Measurements from ENCODE around the gene OR2V1. TPM values are rescaled to one million over a fixed set of nuclear protein-coding genes. Genes with fewer than 3 reads are reported as not detected.
A peak's percentile ranks its signal among the peaks of the same experiment; 100 is the strongest.
"Not testable (repeated sequence)": the region's sequence is repeated elsewhere in the genome, so short reads cannot be mapped to it uniquely, and the experiment has no call there.

OR2V1 gene
- total RNA-seq, 1 donor from 2014 or later = not detected

DNA sequence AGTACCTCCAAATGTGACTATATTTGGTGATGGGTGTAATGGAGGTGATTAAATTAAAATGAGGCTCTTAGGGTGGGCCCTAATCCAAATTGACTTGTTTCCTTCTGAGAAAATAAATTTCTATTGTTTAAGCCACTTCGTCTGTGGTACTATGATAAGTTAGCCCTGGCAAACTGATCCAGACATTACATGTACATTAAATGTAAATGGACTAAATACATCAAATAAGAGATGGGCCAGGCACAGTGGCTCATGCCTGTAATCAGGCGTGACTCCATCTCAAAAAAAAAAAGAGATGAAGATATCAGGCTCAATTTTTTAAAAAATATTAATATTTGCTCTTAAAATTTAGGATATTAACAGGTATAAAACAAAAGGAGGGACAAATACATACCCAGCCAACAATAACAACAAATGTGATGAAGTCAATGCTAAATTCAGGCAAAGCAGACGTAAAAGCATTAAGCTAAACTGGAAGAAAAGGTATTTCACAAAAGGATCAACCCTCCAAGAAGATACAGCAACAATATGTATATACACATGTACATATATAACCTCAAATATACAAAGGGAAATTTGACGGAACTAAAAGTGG, 5.5 kb upstream of the OR2V1 start:
- intact Hi-C loops (cut with DNase I) = no loop called here
- DNase-seq (ENCODE audit: missing footprints) (no peak), ATAC-seq (no peak)

DNA sequence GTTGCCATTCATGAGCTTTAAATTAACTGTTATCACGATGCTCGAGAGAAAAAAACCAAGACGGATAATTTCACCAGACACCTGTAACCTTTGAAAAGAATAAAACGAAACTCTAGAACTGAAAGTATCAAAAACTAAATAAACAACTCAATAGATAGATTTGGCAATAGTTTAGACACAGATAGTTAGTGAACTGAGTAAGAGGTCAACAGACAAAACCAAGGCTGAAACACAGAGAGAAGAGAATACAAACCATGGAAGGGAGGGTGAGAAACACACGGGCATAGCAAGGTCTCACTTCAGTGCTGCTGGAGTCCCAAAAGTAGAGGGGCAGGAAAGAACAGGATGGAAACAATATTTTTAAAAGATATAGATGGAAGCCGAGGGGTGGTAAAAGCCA, 3.3 kb upstream of the OR2V1 start:
- DNase-seq (ENCODE audit: missing footprints) (no peak), ATAC-seq (no peak)
- intact Hi-C loops (cut with DNase I) = no loop called here

DNA sequence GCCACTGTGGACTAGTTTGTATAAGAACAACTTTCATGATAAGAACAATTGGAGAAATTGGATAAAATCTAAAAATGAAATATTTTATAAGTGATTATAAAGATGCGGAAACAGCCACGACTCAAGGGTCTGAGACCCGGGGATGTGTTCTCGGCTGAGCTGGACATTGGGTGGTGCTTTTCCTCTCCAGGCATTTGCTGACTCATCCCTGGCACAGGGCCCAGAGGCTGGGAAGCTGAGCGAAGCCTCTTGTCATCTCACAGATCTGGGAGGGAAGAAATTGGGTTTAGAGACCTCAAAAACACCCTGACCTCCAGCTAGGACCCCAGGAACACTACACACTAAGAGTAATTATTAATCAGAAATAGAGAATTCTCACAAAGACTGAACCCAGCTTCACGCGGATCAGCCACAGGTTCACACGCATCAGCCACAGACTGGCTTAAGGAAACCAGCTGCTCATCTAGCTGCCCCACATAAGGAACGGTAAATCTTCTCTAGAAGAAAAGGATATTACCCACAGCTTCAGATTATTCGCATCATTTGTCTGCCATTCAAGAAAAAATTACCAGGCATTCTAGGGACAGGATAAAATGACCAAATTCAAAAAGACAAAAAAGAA, 2.8 kb upstream of the OR2V1 start:
- DNase-seq (ENCODE audit: missing footprints) (peak; percentile 82), ATAC-seq (no peak)
- intact Hi-C loops (cut with DNase I) = no loop called here

DNA sequence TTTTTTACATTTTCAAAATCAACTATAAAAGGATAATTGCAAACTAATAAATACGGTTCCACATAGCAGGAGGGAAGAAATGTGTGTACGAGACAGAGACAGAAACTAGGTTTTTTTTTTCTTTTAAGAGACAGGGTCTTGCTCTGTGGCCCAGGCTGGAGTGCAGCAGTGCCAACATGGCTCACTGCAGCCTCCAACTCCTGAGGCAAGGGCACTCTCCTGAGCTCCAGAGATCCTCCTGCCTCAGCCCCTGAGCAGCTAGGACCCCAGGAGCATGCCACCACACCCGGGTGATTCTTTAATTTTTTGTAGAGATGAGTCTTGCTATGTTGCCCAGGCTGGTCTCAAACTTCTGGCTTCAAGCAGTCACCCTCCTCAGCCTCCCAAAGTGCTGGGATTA, 2.1 kb upstream of the OR2V1 start:
- DNase-seq (ENCODE audit: missing footprints) (no peak), ATAC-seq (no peak)
- intact Hi-C loops (cut with DNase I) = no loop called here

DNA sequence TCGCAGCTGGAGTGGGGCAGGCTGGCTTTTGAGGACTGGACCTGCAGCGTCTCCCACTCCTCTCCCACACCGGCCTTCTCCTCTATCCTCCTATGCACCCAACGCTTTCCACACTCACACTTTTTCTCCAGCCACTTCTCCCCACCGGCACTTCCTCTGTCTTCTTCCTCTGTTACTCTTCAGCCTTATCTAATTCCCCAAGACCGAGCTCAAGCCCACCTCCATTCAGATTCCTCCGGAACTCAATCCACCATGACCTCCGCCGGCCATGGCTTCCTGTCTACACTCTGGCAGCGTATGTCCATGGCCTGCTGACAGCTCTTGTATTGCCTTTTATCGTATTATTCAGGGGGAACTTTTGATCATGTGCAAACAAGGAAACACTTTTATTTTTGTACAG, 545 bp upstream of the OR2V1 start:
- intact Hi-C loops (cut with DNase I) = no loop called here
- peak; percentile 47 for DNase-seq (ENCODE audit: missing footprints)
- ATAC-seq = no peak

DNA sequence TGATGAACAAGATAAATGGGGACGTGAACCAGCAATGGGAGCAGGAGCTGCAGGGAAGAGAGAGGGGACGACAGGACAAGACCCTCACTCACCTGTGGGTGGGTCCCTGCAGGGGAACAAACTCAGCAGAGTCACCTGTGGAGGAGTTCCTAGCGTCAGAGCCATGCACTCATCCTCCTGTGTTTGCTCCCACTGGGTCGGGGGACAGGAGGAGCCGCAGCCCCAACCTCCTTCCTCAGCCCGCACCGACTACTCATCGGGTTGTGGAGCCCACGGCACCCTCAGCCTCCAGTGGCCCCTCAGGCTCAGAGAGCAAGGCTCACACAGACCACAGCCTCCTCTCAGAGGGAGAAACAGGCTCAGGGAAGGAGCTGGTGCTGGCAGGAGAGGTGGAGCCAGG, 888 bp downstream of the OR2V1 start:
- ATAC-seq; intact Hi-C loops (cut with DNase I); DNase-seq (ENCODE audit: missing footprints): not testable (repeated sequence)

DNA sequence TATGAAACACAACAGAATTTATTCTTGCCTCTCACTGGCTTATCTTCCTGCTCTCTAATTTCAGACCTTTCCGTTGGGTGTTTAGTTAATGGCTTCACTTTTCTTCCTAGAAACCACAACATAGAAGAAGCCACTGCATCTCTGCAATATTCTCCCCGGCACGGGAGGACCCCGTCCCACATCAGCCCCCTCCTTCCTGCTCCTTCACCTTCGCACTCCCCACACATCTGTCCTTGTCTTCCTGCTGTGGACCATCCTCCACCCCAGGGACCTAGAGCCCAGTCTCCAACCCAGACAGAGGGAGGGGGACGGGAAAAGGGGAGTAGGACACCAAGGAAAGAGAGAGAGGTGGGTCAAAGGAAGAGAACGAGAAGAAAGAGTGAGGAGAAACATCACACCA, 1.4 kb downstream of the OR2V1 start:
- intact Hi-C loops (cut with DNase I) = no loop called here
- no peak for DNase-seq (ENCODE audit: missing footprints)
- no peak for ATAC-seq

DNA sequence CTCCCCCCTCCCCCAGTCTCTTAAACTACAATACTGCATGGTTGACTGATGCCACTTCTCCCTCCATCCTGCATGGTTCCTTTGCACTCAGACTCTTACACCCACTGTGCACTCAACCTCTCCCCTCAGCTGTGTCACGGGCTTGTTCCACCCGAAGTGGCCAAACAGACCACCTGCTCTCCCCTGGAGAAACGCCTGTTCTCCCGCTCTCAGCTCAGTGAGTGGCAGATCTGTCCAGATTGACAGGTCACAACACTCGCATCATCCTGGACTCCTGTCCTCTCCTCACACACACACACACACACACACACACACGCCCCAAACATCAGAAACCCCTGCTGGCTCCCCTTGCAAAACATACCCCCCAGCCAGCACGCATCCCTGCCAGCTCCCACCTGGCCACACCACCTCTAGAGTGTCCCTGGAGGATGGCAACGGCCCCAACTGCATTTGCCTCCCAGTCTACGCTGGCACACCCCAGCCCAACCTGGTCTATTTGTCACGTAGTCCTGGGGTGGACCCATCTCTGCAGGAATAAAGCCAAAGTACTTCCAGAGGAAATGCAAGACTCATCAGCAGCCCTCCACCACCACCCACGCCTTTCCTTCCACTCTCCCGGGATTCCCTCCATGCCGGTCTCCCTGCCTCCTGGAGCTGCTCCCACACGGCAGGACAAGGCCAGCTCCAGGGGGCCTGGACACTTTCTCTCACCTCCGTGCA, 2.9 kb downstream of the OR2V1 start:
- ATAC-seq (no peak), DNase-seq (ENCODE audit: missing footprints) (no peak)
- intact Hi-C loops (cut with DNase I) = no loop called here

DNA sequence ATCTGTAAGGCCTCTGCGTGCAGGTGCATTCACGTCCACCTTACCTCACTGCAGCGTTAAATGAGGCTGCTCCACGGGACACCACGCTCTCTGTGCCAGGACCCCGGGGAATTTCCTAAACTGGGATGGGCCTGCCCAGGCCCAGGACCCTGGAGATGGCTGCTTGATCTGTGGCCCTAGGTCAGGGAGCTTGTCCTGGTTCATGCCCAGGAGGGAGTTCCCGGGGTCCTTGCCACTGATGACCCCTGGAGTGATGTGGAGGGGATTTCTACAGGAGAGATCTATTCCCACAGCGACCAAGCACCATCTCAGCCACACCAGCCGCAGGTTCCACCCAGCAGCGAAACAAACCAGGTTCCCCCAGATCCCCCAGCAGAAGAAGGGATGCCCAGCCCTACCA, 3.5 kb downstream of the OR2V1 start:
- intact Hi-C loops (cut with DNase I) = no loop called here
- ATAC-seq (no peak), DNase-seq (ENCODE audit: missing footprints) (no peak)

DNA sequence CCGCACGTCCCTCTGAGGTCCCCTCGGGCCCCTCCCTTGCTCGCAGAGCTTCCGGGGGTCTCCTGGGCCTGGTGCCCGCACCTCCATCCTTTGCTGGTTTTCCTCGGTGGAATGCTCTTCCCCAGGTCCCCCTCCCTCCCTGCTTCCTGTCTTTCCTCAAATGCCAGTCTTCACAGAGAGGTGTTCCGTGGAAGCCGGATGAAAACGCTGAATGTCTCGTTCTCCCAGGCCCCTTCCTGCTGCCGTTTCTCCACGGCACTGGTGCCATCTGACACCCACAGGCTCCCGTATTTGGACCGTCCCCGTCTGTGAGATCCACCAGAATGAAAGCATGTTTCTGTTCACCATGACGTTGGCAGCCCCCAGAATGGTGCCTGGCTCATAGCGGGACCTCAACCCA, 4.1 kb downstream of the OR2V1 start:
- ATAC-seq (no peak), DNase-seq (ENCODE audit: missing footprints) (no peak)
- intact Hi-C loops (cut with DNase I) = no loop called here

DNA sequence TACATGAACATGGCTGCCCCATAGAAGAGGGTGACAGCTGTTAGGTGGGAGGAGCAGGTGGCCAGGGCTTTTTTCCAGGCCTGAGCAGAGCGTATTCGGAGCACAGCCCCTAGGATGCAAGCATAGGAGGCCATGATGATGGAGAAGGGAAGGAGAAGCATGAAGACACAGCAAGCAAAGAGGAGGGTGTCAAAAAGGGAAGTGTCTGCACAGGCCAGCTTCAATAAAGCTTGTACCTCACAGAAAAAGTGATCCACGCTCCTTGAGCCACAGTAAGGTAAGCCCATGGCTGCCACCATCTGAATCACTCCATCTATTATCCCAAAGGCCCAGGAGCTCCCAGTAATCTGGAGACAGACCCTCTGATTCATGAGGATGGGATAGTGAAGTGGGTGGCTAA, 6.4 kb downstream of the OR2V1 start:
- DNase-seq (ENCODE audit: missing footprints) (no peak), ATAC-seq (no peak)

DNA sequence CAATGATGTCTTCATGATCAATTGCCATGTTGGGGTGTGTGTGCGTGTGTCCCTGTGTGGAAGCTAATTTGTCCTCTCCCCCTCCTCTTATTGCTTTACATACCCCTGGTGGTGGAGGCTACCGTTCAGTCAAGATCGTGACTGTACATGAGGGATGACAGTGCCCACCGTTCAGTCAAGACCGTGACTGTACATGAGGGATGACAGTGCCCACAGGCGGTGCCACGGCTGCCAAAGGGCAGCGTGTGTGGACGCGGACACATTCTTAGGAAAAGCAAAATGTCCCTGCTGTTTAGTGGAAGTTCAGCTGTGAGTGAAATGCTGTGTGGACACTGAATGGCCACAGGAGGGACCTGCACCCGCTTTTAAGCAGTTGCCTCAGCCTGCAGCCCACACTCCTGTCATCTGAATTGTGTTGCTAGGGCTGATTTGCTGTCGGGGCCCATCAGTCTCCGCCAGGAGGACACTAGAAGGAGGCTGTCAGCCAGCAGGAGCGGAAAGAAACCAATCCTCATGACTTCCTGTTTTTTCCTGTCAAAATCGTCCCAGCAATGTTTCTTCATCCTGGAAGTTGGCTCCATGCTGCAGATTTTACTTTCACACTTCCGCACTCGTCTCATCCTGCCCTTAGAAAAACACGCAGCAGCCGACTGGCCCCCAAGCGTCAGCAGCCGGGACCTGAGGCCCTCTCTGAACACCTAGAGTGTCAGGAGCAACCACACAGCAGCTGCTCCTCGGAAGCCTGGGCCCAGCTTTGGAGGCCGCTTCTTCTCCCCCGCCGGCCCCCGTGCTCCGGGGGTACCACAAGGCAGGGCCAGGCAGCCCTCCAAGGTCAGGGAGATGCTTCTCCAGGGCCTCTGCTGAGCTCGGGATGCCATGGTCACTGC, 9.1 kb downstream of the OR2V1 start:
- ATAC-seq = no peak
- intact Hi-C loops (cut with DNase I) = no loop called here

More for the DNA sequence above, 6.4 kb downstream of the OR2V1 start:
- intact Hi-C loops (cut with DNase I) = no loop called here

DNA sequence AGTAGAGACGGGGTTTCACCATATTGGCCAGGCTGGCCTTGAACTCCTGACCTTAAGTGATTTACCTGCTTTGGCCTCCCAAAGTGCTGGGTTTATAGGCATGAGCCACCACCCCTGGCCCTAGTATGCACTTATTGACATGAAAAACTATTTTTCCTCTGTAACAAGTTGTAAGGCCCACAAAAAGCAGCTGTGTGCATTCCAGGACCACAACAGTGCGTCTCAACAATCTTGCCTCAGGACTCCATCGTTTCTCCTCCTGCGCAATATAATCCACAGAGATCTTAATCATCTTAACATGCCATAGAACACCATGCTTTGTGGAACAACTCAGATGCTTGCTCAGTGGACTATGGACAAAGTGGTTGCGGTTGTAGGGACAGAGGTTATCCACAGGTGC, 10.2 kb downstream of the OR2V1 start:
- intact Hi-C loops (cut with DNase I) = no loop called here
- no peak for ATAC-seq
- no peak for DNase-seq (ENCODE audit: missing footprints)

More for the DNA sequence above, 9.1 kb downstream of the OR2V1 start:
- DNase-seq (ENCODE audit: missing footprints) = no peak

DNA sequence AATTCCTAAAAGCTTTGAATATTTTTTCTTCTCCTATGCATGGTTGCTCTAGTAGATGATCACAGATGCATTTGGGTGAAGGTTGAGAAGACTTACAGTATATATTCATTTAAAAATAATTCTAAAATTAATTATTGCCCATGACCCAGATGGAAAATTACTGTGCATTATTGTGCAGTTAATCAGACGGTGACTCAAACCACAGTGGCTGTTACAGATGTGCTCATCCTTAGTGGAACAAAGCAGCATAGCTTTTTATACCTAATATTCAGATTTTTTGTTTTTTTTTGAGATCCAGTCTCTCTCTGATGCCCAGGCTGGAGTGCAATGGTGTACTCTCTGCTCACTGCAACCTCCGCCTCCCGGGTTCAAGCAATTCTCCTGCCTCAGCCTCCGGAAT, 10.7 kb downstream of the OR2V1 start:
- no peak for ATAC-seq
- no peak for DNase-seq (ENCODE audit: missing footprints)
- intact Hi-C loops (cut with DNase I) = no loop called here

DNA sequence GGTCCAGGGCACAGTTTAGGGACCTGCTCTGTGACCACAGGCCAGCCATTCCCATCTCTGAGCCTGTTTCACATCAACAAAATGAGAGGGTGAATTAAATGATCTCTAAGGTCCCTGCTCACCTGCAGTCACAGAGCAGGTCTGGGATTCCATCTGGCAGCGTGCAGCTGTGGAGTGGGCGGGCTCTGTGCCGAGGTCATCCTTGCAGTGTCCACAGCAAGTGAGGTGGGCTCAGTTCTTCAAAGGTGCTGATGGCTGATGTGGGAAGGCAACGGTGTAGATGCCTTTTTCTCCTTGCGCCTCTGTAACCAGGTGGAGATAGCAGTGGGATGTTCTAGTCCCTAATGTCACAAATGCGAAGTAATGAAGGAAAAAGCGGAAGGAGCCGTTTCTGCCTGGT, 11.9 kb downstream of the OR2V1 start:
- ATAC-seq = no peak
- intact Hi-C loops (cut with DNase I) = no loop called here
- peak; percentile 14 for DNase-seq (ENCODE audit: missing footprints)

DNA sequence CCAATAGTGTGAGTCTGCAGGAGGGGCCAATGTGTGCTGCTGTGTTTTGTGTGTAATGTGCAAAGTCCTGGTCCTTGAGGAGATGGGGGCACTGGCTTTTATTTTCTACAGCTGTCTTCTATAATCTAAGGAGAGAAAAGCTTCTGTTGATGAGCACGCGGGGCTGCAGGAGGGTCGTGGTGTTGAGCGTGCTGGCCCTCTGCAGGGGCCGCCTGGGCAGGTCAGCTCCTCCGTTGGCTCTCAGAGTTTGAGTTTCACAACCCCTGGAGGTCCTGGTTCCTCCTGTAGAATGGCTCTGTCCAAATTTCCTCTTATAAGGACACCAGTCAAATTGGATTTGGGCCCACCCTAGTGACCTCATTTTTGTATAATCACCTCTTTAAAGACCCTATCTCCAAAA, 12.6 kb downstream of the OR2V1 start:
- DNase-seq (ENCODE audit: missing footprints) = peak; percentile 32
- ATAC-seq = no peak

DNA sequence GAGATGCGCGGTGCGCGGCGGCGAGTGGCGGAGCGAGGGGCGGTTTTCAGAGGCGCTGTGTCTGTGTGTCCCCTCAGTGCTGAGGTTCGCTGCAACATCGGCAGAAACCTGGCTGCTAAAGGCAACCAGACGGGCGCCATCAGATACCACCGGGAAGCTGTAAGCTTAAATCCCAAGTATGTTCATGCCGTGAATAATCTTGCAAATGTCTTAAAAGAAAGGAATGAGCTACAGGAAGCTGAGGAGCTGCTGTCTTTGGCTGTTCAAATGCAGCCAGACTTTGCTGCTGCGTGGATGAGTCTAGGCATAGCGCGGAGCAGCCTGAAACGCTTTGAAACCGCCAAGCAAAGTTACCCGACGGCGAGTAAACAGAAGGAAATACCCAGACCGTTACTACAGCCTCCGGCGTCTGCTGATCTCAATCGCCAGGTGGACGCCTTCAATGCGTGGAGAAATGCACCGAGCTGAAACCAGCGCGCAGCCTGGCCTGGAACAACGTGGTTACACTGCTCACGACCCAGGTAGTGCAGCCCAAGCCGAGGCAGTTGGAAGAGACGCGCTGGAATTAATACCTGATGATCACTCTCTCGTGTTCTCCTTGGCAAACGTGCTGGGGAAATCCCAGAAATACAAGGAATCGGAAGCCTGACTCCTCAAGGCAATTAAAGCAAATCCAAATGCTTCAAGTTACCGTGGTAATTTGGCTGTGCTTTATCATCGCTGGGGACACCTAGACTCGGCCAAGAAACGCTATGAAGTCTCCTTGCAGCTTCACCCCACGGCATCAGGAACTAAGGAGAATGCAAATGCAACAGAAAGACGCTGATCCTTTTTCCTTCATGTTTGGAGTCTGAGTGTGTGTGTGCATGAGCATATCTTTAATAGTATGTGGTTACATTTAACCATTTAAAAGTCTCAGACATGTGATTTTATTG, 15.9 kb downstream of the OR2V1 start:
- no peak for ATAC-seq
- intact Hi-C loops (cut with DNase I) = no loop called here
- peak; percentile 16 for DNase-seq (ENCODE audit: missing footprints)

More for the DNA sequence above, 12.6 kb downstream of the OR2V1 start:
- intact Hi-C loops (cut with DNase I) = no loop called here

DNA sequence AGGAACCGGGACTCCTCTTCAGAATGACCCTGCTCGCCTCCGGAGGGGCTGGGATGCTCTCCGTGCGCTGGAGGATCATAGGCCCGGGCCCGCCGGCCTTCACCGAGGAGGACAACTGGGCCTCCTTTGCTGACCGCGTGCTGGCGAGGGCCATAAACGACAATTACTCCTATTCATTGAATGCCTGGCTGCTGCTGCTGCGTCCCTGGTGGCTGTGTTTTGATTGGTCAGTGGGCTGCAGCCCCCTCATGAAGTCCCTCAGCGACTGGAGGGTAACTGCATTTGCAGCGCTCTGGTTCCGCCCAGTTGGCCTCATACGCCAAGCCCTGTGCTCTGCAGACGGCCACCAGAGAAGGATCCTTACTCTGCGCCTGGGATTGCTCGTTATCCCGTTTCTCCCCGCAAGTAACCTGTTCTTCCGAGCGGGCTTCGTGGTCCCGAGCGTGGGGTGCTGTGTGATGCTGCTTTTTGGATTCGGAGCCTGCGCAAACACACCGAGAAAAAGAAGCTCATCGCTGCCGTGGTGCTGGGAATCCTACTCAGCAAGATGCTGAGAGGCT, 16.6 kb downstream of the OR2V1 start:
- ATAC-seq = no peak
- peak; percentile 40 for DNase-seq (ENCODE audit: missing footprints)
- intact Hi-C loops (cut with DNase I) = no loop called here

Measured in Right ventricle myocardium inferior (tissue), 1 donor.